ENCODE measurements around the gene ICE1. TPM values are rescaled to one million over a fixed set of nuclear protein-coding genes. Genes with fewer than 3 reads are reported as not detected.

Gene ICE1
- total RNA-seq, 1 donor = 60.9 TPM

DNA sequence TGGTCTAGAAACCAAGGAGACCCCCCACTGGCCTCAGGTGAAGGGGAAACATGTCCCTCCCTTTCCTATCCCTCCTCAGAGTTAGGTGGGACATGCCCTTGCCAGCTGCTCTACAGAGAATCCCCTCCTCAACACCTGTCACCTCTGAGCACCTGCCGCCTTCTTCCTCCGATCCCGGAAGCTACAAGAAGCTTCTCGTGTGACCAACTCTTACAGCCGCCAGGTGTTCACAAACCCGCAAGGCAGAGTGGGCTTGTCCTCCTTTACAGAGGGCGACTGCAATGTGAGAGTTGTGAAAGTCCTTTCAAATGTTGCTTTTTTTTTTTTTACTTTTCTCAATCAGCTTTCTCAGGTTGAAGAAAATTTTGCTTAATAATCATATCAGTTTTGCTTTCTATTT lies 3.7 kb upstream of the ICE1 start:
- Histone ChIP-seq H3K4me1 (ENCODE audit: insufficient read depth, low read length) (peaks cover 20% of the 10 kb centered on the region), H3K9me3 (ENCODE audit: low read depth, low read length) (no peaks in the 10 kb centered on the region), H3K4me3 (ENCODE audit: low read length) (no peak overlapping the region), H3K27me3 (ENCODE audit: insufficient read depth, low read length) (no peaks in the 10 kb centered on the region)

GRCh38 chr5:5419291-5420210 lies 2.9 kb upstream of the ICE1 start:
- peaks cover 28% of the 10 kb centered on the region for H3K4me1 ChIP-seq (ENCODE audit: insufficient read depth, low read length)
- H3K27me3 ChIP-seq (ENCODE audit: insufficient read depth, low read length) = no peaks in the 10 kb centered on the region
- H3K9me3 ChIP-seq (ENCODE audit: low read depth, low read length) = no peaks in the 10 kb centered on the region
- no peak overlapping the region for H3K4me3 ChIP-seq (ENCODE audit: low read length)

DNA sequence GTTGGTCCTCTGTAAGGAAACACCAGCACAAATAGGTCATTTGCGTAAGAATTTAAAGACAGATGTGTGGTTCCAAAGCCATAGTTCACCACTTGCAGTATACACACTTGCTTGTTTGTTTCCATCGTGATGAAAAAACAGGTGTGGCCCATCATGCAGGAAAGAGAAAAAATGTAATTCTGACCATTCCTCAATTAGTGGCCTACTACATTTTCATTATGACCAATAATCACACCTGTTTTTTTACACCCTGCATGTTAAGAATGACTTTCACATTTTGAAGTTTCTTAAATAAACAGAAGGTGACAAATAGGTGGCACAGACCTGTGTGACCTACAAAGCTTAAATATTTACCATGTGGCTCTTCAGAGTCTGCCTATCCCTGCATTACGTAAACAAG lies 2.2 kb upstream of the ICE1 start:
- Histone ChIP-seq H3K27me3 (ENCODE audit: insufficient read depth, low read length) (no peaks in the 10 kb centered on the region), H3K4me3 (ENCODE audit: low read length) (no peak overlapping the region), H3K9me3 (ENCODE audit: low read depth, low read length) (no peaks in the 10 kb centered on the region), H3K4me1 (ENCODE audit: insufficient read depth, low read length) (peaks cover 32% of the 10 kb centered on the region)

- Histone ChIP-seq H3K27me3 (ENCODE audit: insufficient read depth, low read length) (no peaks in the 10 kb centered on the region), H3K4me3 (ENCODE audit: low read length) (peak overlapping the region; percentile 67), H3K4me1 (ENCODE audit: insufficient read depth, low read length) (peaks cover 38% of the 10 kb centered on the region), H3K9me3 (ENCODE audit: low read depth, low read length) (no peaks in the 10 kb centered on the region)
These were observed 1.1 kb upstream of the ICE1 start for GRCh38 chr5:5421149-5421960.

- H3K9me3 ChIP-seq (ENCODE audit: low read depth, low read length) = no peaks in the 10 kb centered on the region
- H3K27me3 ChIP-seq (ENCODE audit: insufficient read depth, low read length) = no peaks in the 10 kb centered on the region
- peaks cover 40% of the 10 kb centered on the region for H3K4me1 ChIP-seq (ENCODE audit: insufficient read depth, low read length)
- peak overlapping the region; percentile 84 for H3K4me3 ChIP-seq (ENCODE audit: low read length)
These were observed 490 bp downstream of the ICE1 start for GRCh38 chr5:5422819-5423515.

- peak overlapping the region; percentile 84 for H3K4me3 ChIP-seq (ENCODE audit: low read length)
- peaks cover 40% of the 10 kb centered on the region for H3K4me1 ChIP-seq (ENCODE audit: insufficient read depth, low read length)
- H3K27me3 ChIP-seq (ENCODE audit: insufficient read depth, low read length) = no peaks in the 10 kb centered on the region
- no peaks in the 10 kb centered on the region for H3K9me3 ChIP-seq (ENCODE audit: low read depth, low read length)
These were observed 1.1 kb downstream of the ICE1 start for GRCh38 chr5:5423586-5423985.

GRCh38 chr5:5424736-5425135 lies 2.3 kb downstream of the ICE1 start:
- no peak overlapping the region for H3K4me3 ChIP-seq (ENCODE audit: low read length)
- H3K4me1 ChIP-seq (ENCODE audit: insufficient read depth, low read length) = peaks cover 40% of the 10 kb centered on the region
- H3K27me3 ChIP-seq (ENCODE audit: insufficient read depth, low read length) = no peaks in the 10 kb centered on the region
- no peaks in the 10 kb centered on the region for H3K9me3 ChIP-seq (ENCODE audit: low read depth, low read length)

GRCh38 chr5:5430136-5430535 lies 7.7 kb downstream of the ICE1 start:
- Histone ChIP-seq H3K9me3 (ENCODE audit: low read depth, low read length) (no peaks in the 10 kb centered on the region), H3K4me3 (ENCODE audit: low read length) (no peak overlapping the region), H3K27me3 (ENCODE audit: insufficient read depth, low read length) (no peaks in the 10 kb centered on the region), H3K4me1 (ENCODE audit: insufficient read depth, low read length) (peaks cover 8% of the 10 kb centered on the region)

DNA sequence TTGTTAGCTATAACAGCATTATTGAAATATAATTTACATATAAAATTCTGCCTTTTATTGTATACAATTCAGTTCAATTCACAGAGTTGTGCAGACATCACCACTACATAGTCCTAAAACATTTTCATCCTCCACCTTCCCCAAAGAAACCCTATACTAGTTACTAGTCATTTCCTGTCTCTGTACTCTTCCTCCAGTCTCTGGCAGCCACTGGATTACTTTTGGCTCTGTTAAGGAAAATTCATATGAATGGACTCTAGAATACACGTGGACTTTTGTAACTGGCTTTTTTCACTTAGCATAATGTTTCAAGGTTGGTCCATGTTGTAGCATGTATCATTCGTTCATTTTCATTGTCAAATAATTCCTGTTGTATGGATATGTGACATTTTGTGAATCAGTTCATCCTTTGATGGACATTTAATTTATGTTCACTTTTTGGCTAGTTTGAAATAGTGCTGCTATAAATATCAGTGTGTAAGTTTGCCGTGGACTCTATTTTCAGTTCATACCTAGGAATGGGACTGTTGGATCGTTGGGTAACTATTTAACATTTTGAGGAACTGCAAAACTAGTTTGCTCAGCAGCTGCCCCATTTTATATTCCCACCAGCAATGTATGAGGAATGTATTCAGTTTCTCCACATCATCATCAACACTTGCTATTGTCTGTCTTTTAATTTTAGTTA lies 9.7 kb downstream of the ICE1 start:
- Histone ChIP-seq H3K4me1 (ENCODE audit: insufficient read depth, low read length) (no peaks in the 10 kb centered on the region), H3K27me3 (ENCODE audit: insufficient read depth, low read length) (no peaks in the 10 kb centered on the region), H3K4me3 (ENCODE audit: low read length) (no peak overlapping the region), H3K9me3 (ENCODE audit: low read depth, low read length) (no peaks in the 10 kb centered on the region)

DNA sequence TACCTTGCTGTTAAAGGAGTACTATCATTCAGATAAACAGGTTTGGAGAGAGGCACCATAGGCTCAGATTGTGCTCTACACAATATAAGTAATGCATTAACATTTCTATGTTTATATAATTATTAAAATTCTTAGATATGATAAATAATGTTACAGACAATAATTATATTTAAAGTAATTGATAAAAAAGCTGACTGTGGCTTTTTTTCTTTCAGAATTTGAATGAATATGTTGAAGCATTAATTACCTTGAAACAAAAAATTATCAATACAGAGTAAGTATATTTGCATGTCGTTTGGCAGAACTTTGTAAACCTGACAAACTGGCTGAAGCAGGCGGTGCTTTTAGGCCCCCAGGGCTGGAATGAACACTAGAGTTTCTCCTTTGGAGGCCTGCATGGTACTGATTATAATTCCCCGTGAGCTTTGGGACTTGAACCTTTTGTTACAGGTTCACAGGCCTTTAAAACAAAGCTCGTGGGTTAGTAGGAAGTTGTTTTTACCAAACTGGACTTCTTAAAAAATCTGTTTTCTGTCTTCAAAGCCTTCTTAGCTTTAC lies 13.8 kb downstream of the ICE1 start:
- H3K4me3 ChIP-seq (ENCODE audit: low read length) = no peak overlapping the region
- no peaks in the 10 kb centered on the region for H3K4me1 ChIP-seq (ENCODE audit: insufficient read depth, low read length)
- no peaks in the 10 kb centered on the region for H3K27me3 ChIP-seq (ENCODE audit: insufficient read depth, low read length)
- no peaks in the 10 kb centered on the region for H3K9me3 ChIP-seq (ENCODE audit: low read depth, low read length)

DNA sequence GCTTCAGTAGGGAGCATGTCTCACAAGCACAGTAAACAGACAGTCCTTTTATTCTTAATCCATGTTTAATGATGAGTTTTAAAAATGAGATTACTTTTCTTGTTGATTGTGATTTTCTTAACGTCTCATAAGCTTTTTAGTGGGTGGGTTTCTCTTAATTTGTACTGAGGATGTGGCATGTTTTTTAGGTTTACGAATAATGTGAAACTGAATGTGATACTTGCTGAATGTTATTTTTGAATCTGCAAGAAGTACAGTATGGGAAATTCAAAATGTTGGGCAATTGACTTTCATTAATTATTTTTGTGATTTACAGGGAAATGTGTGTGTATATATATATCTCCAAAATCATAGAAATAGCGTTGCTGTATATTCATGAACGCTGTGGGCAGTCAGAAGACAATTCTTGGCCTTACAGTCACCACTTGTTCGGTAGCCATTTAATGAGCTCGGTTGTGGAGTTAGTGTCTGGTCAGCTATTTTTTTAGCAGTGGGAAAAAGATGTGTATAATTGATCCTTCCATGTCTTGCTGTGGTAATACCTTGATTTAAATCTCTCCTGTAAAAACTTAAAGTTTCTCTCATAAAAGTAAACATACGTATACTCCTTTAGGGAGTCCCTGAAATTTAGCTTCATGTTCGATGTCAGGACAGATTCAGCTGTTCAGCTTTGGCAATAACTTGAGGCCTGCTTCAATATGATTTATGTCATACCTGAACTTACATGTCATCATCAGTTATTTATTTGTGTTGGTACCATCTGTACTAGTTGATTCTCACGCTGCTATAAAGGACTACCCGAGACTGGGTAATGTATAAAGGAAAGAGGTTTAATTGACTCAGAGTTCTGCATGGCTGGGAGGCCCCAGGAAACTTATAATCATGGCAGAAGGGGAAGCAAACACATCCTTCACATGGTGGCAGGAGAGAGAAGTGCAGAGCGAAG lies 15.0 kb downstream of the ICE1 start:
- no peaks in the 10 kb centered on the region for H3K27me3 ChIP-seq (ENCODE audit: insufficient read depth, low read length)
- H3K9me3 ChIP-seq (ENCODE audit: low read depth, low read length) = no peaks in the 10 kb centered on the region
- no peak overlapping the region for H3K4me3 ChIP-seq (ENCODE audit: low read length)
- no peaks in the 10 kb centered on the region for H3K4me1 ChIP-seq (ENCODE audit: insufficient read depth, low read length)

DNA sequence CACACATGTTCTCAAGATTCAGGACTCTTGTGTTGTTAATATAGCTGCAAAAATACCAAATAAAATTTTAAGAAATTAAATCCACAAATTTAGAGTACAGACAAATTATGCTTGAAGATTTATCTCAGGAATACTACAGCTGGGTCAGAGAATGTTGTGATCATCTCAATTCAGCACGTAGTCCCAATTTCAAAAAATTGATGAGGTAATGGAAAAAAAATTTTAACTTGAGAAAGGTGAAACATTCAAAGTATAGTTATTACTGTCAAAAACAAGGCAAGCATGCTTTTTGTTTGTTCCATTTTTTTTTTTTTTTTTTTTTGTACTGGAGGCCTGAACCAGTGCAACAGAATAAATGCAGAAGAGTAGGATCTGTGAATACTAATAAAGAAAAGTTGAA lies 29.4 kb downstream of the ICE1 start:
- Histone ChIP-seq H3K27me3 (ENCODE audit: insufficient read depth, low read length) (no peaks in the 10 kb centered on the region), H3K4me1 (ENCODE audit: insufficient read depth, low read length) (no peaks in the 10 kb centered on the region), H3K4me3 (ENCODE audit: low read length) (no peak overlapping the region), H3K9me3 (ENCODE audit: low read depth, low read length) (no peaks in the 10 kb centered on the region)

GRCh38 chr5:5453131-5453530 lies 30.7 kb downstream of the ICE1 start:
- H3K9me3 ChIP-seq (ENCODE audit: low read depth, low read length) = no peaks in the 10 kb centered on the region

More at GRCh38 chr5:5453131-5453530, 30.7 kb downstream of the ICE1 start:
- no peak overlapping the region for H3K4me3 ChIP-seq (ENCODE audit: low read length)
- no peaks in the 10 kb centered on the region for H3K27me3 ChIP-seq (ENCODE audit: insufficient read depth, low read length)
- H3K4me1 ChIP-seq (ENCODE audit: insufficient read depth, low read length) = no peaks in the 10 kb centered on the region
